Common myeloid progenitor, CD34-positive (primary cell): ENCODE measurements around the gene ZDHHC5.

ENCODE experiments used
- CTCF ChIA-PET: fragments of 350-600 bp; sonication (Branson Sonifier 250); formaldehyde crosslinking; loops from one replicate; lab custom pipeline; 2021; ENCODE audit warnings: antibody characterized with exemption; lab: Charles Lee
- POLR2A ChIA-PET: fragments of 350-600 bp; sonication (Branson Sonifier 250); formaldehyde crosslinking; loops from one replicate; lab custom pipeline; 2021; ENCODE audit warnings: antibody characterized with exemption; lab: Charles Lee
- DNase-seq, 3 donors: peaks; one replicate each; pipeline versions ENCODE4 v3.0.0 to v3.0.0-alpha.2; 2013
- H3K27ac ChIP-seq, 2 experiments: 1 replicate in 1 of 2; 2 replicates in 1 of 2; pipeline ENCODE4 v1.7.0; 2013; ENCODE audit warnings: inconsistent platforms in 2 of 2, low read length in 2 of 2, mild to moderate bottlenecking in 2 of 2, low read depth in 1 of 2, moderate library complexity in 1 of 2; ENCODE audit not compliant: severe bottlenecking in 2 of 2, insufficient read depth in 1 of 2, poor library complexity in 1 of 2
- H3K27me3 ChIP-seq, 5 experiments: replicated peaks in 2 of 5; 1 replicate in 3 of 5; 2 replicates in 2 of 5; pipeline versions ENCODE4 v1.6.1 to v1.7.0; 2013; ENCODE audit warnings: low read length in 4 of 5, mild to moderate bottlenecking in 2 of 5, moderate library complexity in 2 of 5, inconsistent platforms in 1 of 5; ENCODE audit not compliant: insufficient read depth in 5 of 5, control insufficient read depth in 4 of 5
- H3K36me3 ChIP-seq, 4 experiments: 1 replicate in 2 of 4; 2 replicates in 2 of 4; pipeline versions ENCODE4 v1.6.1 to v1.7.0; 2013; ENCODE audit warnings: low read length in 3 of 4, control low read depth in 1 of 4, mild to moderate bottlenecking in 1 of 4; ENCODE audit not compliant: control insufficient read depth in 4 of 4, insufficient read depth in 4 of 4
- H3K4me1 ChIP-seq, 4 experiments: 1 replicate in 3 of 4; 2 replicates in 1 of 4; pipeline versions ENCODE4 v1.6.1 to v1.7.1; 2013; ENCODE audit warnings: low read length in 3 of 4, mild to moderate bottlenecking in 3 of 4, control low read depth in 1 of 4, inconsistent platforms in 1 of 4, moderate library complexity in 1 of 4; ENCODE audit not compliant: control insufficient read depth in 4 of 4, insufficient read depth in 4 of 4; ENCODE audit errors: control extremely low read depth in 1 of 4
- H3K4me3 ChIP-seq, 7 experiments: 1 replicate in 4 of 7; 2 replicates in 3 of 7; pipeline versions ENCODE4 v1.5.1 to v1.7.0; 2013; ENCODE audit warnings: mild to moderate bottlenecking in 7 of 7, low read length in 6 of 7, moderate library complexity in 6 of 7, inconsistent platforms in 2 of 7, low read depth in 2 of 7, control low read depth in 1 of 7; ENCODE audit not compliant: insufficient read depth in 4 of 7, control insufficient read depth in 1 of 7; ENCODE audit errors: extremely low read depth in 1 of 7
- H3K9me3 ChIP-seq, 5 experiments: 1 replicate in 4 of 5; 2 replicates in 1 of 5; pipeline versions ENCODE4 v1.6.1 to v1.7.1; 2013; ENCODE audit warnings: low read length in 4 of 5, mild to moderate bottlenecking in 2 of 5, inconsistent platforms in 1 of 5, low read depth in 1 of 5, moderate library complexity in 1 of 5; ENCODE audit not compliant: control insufficient read depth in 4 of 5, insufficient read depth in 2 of 5; ENCODE audit errors: control extremely low read depth in 1 of 5
- WGBS: methylation state at CpG from one replicate; pipeline ENCODE4 v1.1.5; 2013; ENCODE audit not compliant: insufficient coverage; 5-methylcytosine and 5-hydroxymethylcytosine counted together

The ZDHHC5 gene

DNA sequence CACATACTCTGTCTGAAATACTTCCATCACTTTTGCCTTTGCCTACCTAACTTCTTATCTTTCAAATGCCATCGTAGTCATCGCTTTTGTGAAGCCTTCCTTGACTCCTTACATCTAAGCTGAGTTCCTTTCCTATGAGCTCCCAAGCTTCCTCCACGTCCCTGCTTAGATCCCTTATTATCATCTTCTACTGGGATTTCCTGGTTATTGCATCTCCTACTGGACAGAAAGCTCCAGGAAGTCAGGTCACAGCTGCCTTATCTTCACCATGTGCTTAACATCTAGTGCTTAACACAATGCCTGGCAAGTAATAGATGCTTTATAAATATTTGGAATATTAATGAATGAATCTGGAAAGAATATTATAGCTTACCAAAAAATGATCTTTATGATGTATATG lies 24.1 kb upstream of the ZDHHC5 start:
- CTCF ChIA-PET = interaction anchor here (0.7 to 14.0 kb wide), 24 partner anchors 9 to 214 kb away, joined by 3 to 401 read pairs (median 6); partner anchors contain the start of genes CLP1, TIMM10 and UBE2L6
- peaks cover 0 to 32% (median 16%) of the 10 kb centered on the region in 5 experiments for H3K27me3 ChIP-seq

DNA sequence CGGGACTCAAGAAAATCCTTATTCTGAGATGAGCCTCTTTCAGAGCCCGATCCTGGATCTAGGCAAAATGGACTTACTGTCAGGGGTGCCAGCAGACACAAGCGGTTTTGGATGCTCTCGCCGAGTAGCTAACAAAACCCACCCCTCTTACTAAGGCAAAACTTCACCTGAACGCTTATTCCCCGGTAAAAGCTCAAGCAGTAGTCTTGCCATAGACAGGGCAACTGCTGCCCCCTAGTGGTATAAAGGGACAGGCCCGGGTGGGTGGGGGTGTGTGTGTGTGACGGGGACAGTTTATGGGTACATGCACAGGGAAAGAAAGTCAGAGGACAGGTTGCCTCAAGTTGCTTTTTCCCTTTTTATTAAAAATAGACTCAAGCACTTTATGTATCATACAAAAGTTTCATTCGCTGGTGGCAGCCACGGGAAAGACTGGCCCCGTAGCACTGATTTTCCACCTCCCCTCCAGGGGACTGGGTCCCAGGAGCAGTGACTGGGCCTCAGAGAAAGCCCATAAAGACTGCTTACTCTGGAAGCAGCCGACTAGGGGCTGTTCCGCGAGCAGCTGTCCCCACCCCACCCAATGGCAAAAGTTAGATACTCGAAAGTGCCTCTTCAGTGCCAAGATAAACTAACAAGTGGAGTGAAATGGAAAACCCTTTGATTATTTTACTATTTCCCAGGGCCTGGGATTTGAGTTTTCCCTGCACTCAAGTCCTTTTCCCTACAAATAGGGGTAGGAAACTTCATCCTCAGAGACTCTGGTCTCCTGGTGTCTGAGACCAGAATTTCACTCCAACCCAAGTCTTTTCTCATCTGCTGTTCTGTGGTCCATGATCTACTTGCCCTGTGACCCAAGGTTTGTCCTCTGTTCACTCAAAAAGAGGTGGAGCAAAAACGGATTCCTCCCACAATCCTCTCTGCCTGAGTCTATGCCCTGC lies 22.9 kb upstream of the ZDHHC5 start:
- 36% methylated on average over 11 of the region's 17 CpGs for WGBS
- peaks cover 0 to 41% (median 19%) of the 10 kb centered on the region in 5 experiments for H3K27me3 ChIP-seq
- DNase-seq = peak; percentile 82 to 88 (median 87)
- no peak overlapping the region for H3K27ac ChIP-seq
- H3K36me3 ChIP-seq = peaks cover 0 to 12% (median 1%) of the 10 kb centered on the region in 4 experiments
- H3K4me1 ChIP-seq = peaks cover 21 to 93% (median 66%) of the 10 kb centered on the region in 4 experiments
- no peak overlapping the region for H3K4me3 ChIP-seq
- H3K9me3 ChIP-seq = no peaks in the 10 kb centered on the region
- ChIA-PET CTCF (interaction anchor here (0.6 to 14.0 kb wide), 31 partner anchors 10 to 947 kb away, joined by 3 to 401 read pairs (median 5); partner anchors contain the start of genes CLP1, TIMM10 and UBE2L6), POLR2A (interaction anchor here (1.0 kb wide), 1 partner anchor 77 kb away, joined by 3 read pairs; no protein-coding TSS in a partner anchor)

More for the DNA sequence above, 24.1 kb upstream of the ZDHHC5 start:
- H3K9me3 ChIP-seq = no peaks in the 10 kb centered on the region
- no peak for DNase-seq
- H3K4me1 ChIP-seq = peaks cover 19 to 93% (median 68%) of the 10 kb centered on the region in 4 experiments
- no peak overlapping the region for H3K4me3 ChIP-seq
- 86% methylated on average over 3 of the region's 3 CpGs for WGBS
- peaks cover 0 to 12% (median 1%) of the 10 kb centered on the region in 4 experiments for H3K36me3 ChIP-seq
- H3K27ac ChIP-seq = no peak overlapping the region
- POLR2A ChIA-PET = no interaction called here

GRCh38 chr11:57645689-57646085 lies 22.2 kb upstream of the ZDHHC5 start:
- ChIA-PET CTCF (interaction anchor here (0.9 to 14.0 kb wide), 9 partner anchors 10 to 161 kb away, joined by 3 to 401 read pairs (median 14); partner anchors contain the start of genes CLP1, TIMM10 and UBE2L6), POLR2A (interaction anchor here (1.0 kb wide), 1 partner anchor 78 kb away, joined by 3 read pairs; no protein-coding TSS in a partner anchor)
- H3K27ac ChIP-seq = no peak overlapping the region
- H3K36me3 ChIP-seq = peaks cover 0 to 9% (median 1%) of the 10 kb centered on the region in 4 experiments
- H3K4me3 ChIP-seq = peak overlapping the region in 1 of 7 experiments; percentile 40
- peaks cover 0 to 44% (median 19%) of the 10 kb centered on the region in 5 experiments for H3K27me3 ChIP-seq
- no peaks in the 10 kb centered on the region for H3K9me3 ChIP-seq
- DNase-seq = no peak
- peaks cover 20 to 91% (median 65%) of the 10 kb centered on the region in 4 experiments for H3K4me1 ChIP-seq
- WGBS = 28% methylated on average over 4 of the region's 5 CpGs

DNA sequence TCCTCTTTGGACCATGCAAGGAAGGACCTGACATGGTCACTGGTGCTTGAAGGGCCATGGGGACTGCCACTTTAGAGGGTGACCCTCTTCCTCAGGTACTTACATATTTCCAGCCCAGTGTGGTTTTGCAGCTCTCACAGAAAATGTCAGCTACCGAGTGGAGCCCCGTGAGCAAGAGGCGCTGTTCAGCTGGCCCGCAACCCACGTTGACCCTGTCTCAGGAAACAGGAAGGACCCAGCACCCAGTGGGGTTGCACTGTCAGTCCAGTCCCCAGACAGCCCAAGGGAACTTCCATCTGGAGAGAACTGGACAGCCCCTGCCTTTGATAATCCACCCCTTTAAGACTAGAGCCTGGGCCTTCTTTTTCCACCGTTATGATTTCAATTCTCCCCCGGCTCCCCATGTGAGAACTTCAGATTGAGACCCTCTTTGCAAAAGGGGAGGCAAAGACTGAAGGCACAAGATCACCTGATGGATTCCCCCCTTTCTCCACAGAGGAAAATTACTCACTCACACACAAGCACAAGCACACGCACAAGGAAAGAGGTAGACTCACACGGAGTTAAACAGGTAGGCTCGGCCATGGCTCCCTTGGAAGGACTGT lies 21.6 kb upstream of the ZDHHC5 start:
- ChIA-PET POLR2A (interaction anchor here (0.8 kb wide), 1 partner anchor 10 kb away, joined by 3 read pairs; no protein-coding TSS in a partner anchor), CTCF (interaction anchor here (0.9 to 14.0 kb wide), 7 partner anchors 10 to 162 kb away, joined by 3 to 401 read pairs (median 14); partner anchors contain the start of genes CLP1, TIMM10 and UBE2L6)
- WGBS = 19% methylated on average over 8 of the region's 10 CpGs
- Histone ChIP-seq H3K36me3 (peaks cover 0 to 7% (median 1%) of the 10 kb centered on the region in 4 experiments), H3K9me3 (no peaks in the 10 kb centered on the region), H3K27ac (no peak overlapping the region), H3K4me3 (peak overlapping the region in 2 of 7 experiments; percentile 48 to 77), H3K4me1 (peaks cover 20 to 85% (median 59%) of the 10 kb centered on the region in 4 experiments), H3K27me3 (peaks cover 0 to 44% (median 19%) of the 10 kb centered on the region in 5 experiments)
- peak in 1 of 3 donors; percentile 31 for DNase-seq

GRCh38 chr11:57646799-57647303 lies 21.1 kb upstream of the ZDHHC5 start:
- 21% methylated on average over 21 of the region's 23 CpGs for WGBS
- POLR2A ChIA-PET = interaction anchor here (0.8 to 1.5 kb wide), 2 partner anchors 8 to 10 kb away, joined by 3 to 5 read pairs; no protein-coding TSS in a partner anchor
- H3K4me3 ChIP-seq = peak overlapping the region in 5 of 7 experiments; percentile 3 to 77 (median 48)
- H3K4me1 ChIP-seq = peaks cover 20 to 79% (median 55%) of the 10 kb centered on the region in 4 experiments
- H3K27ac ChIP-seq = no peak overlapping the region
- H3K9me3 ChIP-seq = no peaks in the 10 kb centered on the region
- peak in 2 of 3 donors; percentile 44 to 58 for DNase-seq
- CTCF ChIA-PET = interaction anchor here (0.9 to 14.0 kb wide), 5 partner anchors 9 to 163 kb away, joined by 3 to 401 read pairs (median 25); partner anchors contain the start of genes CLP1, TIMM10 and UBE2L6
- H3K36me3 ChIP-seq = peaks cover 0 to 6% (median 1%) of the 10 kb centered on the region in 4 experiments
- peaks cover 0 to 44% (median 19%) of the 10 kb centered on the region in 5 experiments for H3K27me3 ChIP-seq

GRCh38 chr11:57647372-57647771 lies 20.5 kb upstream of the ZDHHC5 start:
- Histone ChIP-seq H3K36me3 (peaks cover 0 to 5% (median 1%) of the 10 kb centered on the region in 4 experiments), H3K27ac (no peak overlapping the region), H3K27me3 (peaks cover 0 to 44% (median 19%) of the 10 kb centered on the region in 5 experiments), H3K4me1 (peaks cover 20 to 76% (median 57%) of the 10 kb centered on the region in 4 experiments), H3K9me3 (no peaks in the 10 kb centered on the region), H3K4me3 (peak overlapping the region in 6 of 7 experiments; percentile 7 to 77 (median 44))
- ChIA-PET POLR2A (interaction anchor here (1.5 kb wide), 1 partner anchor 8 kb away, joined by 5 read pairs; no protein-coding TSS in a partner anchor), CTCF (interaction anchor here (1.5 to 14.0 kb wide), 4 partner anchors 43 to 154 kb away, joined by 7 to 401 read pairs (median 64); partner anchors contain the start of genes TIMM10 and UBE2L6)
- WGBS = 2% methylated on average over 6 of the region's 10 CpGs
- DNase-seq = peak in 1 of 3 donors; percentile 31
